T-helper 17 cell (primary cell): ENCODE data around the gene EREG. TPM values are rescaled to one million over a fixed set of nuclear protein-coding genes. Genes with fewer than 3 reads are reported as not detected.
"Not testable (repeated sequence)": the region's sequence is repeated elsewhere in the genome, so short reads cannot be mapped to it uniquely, and the experiment has no call there.

Source experiments
- ATAC-seq: fragments of 150-1000 bp; cut with Tn5 transposase; 2 replicates; pipeline ENCODE4 v1.10.0; 2021; ENCODE audit warnings: mild to moderate bottlenecking, moderate library complexity
- DNase-seq, 3 donors: peaks; one replicate each; pipeline versions ENCODE4 v3.0.0 to v3.0.0-alpha.2; 2020 to 2021
- H3K9me3 ChIP-seq: one replicate; pipeline ENCODE4 v1.7.0; 2013; ENCODE audit warnings: low read length, mild to moderate bottlenecking; ENCODE audit not compliant: control insufficient read depth, poor library complexity, severe bottlenecking
- H3K27ac Mint-ChIP-seq: one replicate; pipeline ENCODE4 v1.8.0; 2022; ENCODE audit warnings: mild to moderate bottlenecking, moderate library complexity, mixed read lengths
- H3K27me3 Mint-ChIP-seq: one replicate; pipeline ENCODE4 v1.8.0; 2022; ENCODE audit warnings: mixed read lengths
- H3K36me3 Mint-ChIP-seq: one replicate; pipeline ENCODE4 v1.8.0; 2022; ENCODE audit warnings: low read depth, mixed read lengths
- H3K4me1 Mint-ChIP-seq: one replicate; pipeline ENCODE4 v1.8.0; 2022; ENCODE audit warnings: mild to moderate bottlenecking, mixed read lengths
- H3K4me3 Mint-ChIP-seq: one replicate; pipeline ENCODE4 v1.8.0; 2022; ENCODE audit warnings: mild to moderate bottlenecking, moderate library complexity, mixed read lengths
- total RNA-seq, 4 donors: library from RNA in 2 of 4; stranded (reverse) in 2 of 4; gene quantifications; one replicate each; pipeline ENCODE4 v1.2.3 and lab custom pipeline; 2022 to 2026

The EREG gene
- total RNA-seq, 2 donors from 2014 or later: 1.1 to 6.2 TPM

DNA sequence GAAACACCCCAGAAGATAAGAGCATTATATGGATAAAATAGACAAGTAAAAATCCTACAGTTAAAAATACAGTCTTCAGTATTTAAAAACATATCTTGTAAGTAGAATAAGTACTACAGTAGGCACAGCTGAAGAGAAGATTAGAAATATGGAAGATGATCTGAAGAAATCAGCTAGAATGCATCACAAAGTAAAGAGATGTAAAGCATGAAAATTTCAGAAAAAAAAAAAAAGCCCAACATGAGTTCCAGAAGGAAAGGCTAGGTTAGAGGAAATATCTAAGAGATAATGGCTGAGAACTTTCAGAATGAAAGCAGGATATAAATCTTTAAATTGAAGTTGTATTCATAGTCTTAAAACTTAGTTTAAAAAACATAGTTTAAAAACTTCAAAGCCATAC lies 35.6 kb upstream of the EREG start:
- no peaks in the 10 kb centered on the region for H3K9me3 ChIP-seq
- DNase-seq (no peak), ATAC-seq (no peak)
- Mint-ChIP-seq H3K4me3 (no peak overlapping the region), H3K4me1 (no peaks in the 10 kb centered on the region), H3K36me3 (no peaks in the 10 kb centered on the region), H3K27ac (no peak overlapping the region), H3K27me3 (peaks cover 41% of the 10 kb centered on the region)

DNA sequence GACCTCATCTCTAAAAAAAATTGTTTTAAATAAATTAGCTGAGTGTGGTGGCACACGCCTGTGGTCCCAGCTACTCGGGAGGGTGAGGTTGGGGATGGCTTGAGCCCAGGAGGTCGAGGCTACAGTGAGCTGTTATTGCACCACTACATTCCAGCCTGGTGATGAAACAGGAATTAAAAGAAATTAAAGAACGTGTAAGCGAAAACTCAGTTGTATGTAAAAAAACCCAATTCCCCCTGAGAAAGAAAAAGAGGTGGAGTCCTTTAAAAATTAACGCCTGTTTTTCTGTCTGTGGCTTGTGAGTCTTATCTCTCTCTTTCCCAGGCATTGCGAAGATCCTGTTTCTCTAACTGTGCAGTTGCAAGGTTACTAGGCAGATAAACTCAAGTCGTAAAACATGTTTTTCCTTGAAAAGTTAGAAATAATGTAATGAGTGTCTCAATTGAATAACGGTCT lies 34.6 kb upstream of the EREG start:
- no peaks in the 10 kb centered on the region for H3K36me3 Mint-ChIP-seq
- H3K27ac Mint-ChIP-seq: peak overlapping the region; percentile 4
- ATAC-seq: no peak
- DNase-seq: no peak
- H3K27me3 Mint-ChIP-seq: peaks cover 44% of the 10 kb centered on the region
- H3K4me3 Mint-ChIP-seq: no peak overlapping the region
- no peaks in the 10 kb centered on the region for H3K9me3 ChIP-seq
- no peaks in the 10 kb centered on the region for H3K4me1 Mint-ChIP-seq

DNA sequence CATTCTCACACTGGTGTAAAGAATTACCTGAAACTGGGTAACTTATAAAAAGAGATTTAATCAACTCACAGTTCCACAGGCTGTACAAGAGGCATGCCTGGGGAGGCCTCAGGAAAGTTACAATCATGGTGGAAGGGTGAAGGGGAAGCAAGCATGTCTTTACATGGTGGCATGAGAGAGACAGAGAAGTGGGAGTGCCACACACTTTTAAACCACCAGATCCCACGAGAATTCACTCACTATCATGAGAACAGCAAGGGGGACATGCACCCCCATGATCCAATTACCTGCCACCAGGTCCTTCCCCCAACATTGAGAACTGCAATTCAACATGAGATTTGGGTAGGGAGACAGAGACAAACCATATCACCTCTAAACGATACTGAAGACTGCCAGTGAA lies 33.7 kb upstream of the EREG start:
- Mint-ChIP-seq H3K4me1 (no peaks in the 10 kb centered on the region), H3K27me3 (peaks cover 48% of the 10 kb centered on the region), H3K27ac (no peak overlapping the region), H3K4me3 (no peak overlapping the region), H3K36me3 (no peaks in the 10 kb centered on the region)
- ATAC-seq (no peak), DNase-seq (no peak)
- H3K9me3 ChIP-seq: no peaks in the 10 kb centered on the region

DNA sequence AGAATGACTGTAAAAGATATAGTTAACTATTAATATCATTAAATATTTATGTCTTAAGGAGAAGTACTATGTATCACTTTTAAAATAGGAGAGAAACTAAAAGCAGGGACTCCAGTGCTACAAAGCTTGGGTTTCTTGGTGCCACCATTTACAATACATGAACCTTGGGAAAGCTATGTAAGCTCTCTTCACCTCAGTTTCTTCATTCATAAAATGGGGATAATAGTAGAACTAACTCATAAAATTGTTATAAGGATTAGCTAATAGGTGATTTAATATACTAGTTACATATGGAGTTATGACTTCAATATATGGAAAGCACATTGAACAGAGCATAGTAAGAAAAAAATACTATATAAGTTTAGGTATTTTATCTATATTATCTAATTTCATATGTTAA lies 33.0 kb upstream of the EREG start:
- no peak for ATAC-seq
- Mint-ChIP-seq H3K4me1 (no peaks in the 10 kb centered on the region), H3K27ac (no peak overlapping the region), H3K4me3 (no peak overlapping the region), H3K27me3 (peaks cover 46% of the 10 kb centered on the region), H3K36me3 (no peaks in the 10 kb centered on the region)
- H3K9me3 ChIP-seq: no peaks in the 10 kb centered on the region
- DNase-seq: no peak

DNA sequence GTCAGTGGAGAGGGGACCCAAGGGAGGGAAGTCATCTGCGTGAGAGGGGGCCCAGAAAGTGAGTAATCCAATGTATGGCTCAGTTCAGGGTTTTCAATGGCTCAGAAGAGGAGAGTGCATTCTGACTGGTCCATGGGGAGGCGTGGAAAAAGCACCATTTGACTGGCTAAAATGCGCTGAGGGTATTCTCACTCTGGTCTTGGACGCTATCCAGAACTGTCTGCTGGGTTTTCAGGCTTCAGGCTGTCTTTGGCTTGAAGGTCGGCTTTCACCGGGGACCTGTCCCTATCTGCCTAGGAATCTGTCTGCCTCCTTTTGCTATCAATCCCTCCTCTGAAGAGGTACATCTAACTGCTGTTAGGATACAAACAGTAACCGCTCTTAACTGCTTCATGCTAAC lies 30.3 kb upstream of the EREG start:
- Mint-ChIP-seq H3K27ac (no peak overlapping the region), H3K27me3 (peaks cover 33% of the 10 kb centered on the region), H3K4me1 (no peaks in the 10 kb centered on the region), H3K36me3 (no peaks in the 10 kb centered on the region), H3K4me3 (no peak overlapping the region)
- H3K9me3 ChIP-seq: no peaks in the 10 kb centered on the region
- ATAC-seq: no peak
- no peak for DNase-seq

DNA sequence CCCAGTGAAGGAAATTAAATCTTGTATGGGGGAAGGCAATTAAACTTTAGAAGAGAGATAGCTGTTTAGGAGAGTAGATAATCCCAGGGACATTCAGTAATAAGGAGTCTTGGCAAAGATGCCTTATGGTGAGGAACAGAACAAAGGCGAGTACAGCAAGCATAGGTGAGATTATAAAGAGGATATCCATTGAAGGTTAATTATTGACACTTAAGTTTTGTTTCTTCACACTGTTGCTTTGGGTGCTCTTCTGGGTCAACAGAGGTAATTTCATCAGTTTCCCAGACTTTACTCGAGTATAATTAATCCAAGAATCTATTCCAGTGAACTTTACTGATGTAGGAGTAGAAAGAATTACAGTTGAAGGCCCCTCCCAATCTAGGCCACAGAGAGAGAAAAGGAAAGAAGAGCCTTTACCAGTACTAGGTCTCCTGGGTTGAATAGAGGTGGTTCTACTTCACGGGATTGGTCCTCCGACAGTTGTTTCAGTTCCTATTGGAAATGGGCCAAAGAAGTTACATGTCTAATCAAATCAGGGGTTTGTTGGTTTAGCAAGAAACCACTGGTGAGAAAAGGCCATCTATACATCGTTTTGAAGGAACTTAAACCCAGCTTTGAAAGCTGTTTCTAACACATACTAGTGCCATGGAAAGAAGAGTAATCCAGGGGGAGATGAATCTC lies 29.5 kb upstream of the EREG start:
- no peak overlapping the region for H3K4me3 Mint-ChIP-seq
- H3K27me3 Mint-ChIP-seq: peaks cover 31% of the 10 kb centered on the region
- no peaks in the 10 kb centered on the region for H3K9me3 ChIP-seq
- DNase-seq (no peak), ATAC-seq (no peak)
- H3K27ac Mint-ChIP-seq: no peak overlapping the region
- no peaks in the 10 kb centered on the region for H3K36me3 Mint-ChIP-seq
- no peaks in the 10 kb centered on the region for H3K4me1 Mint-ChIP-seq

DNA sequence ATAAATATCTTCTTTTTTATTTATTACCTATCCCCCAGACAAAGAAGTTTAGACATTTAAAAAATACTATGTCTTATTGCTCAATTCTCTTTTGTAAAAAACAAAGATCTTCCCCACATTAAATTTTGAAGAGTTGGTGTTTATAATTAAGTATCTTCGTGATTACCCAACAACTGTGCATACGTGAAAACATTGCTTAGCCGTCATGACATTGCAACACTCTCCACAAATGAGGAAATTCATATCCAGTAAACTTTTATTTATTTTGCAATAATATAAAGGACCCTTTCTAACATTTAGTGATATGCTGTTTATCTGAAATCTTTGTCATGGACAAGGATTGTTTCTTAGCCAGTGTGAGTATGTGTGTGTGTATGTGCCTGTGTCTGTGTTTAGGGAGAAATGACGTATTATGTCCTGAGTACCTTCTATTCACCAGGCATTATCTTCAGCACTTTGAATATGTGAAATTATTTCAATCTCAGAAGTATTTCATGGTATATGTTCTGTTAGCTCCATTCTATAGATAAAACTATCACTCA lies 26.1 kb upstream of the EREG start:
- Mint-ChIP-seq H3K36me3 (no peaks in the 10 kb centered on the region), H3K4me3 (no peak overlapping the region), H3K27ac (no peak overlapping the region), H3K4me1 (no peaks in the 10 kb centered on the region), H3K27me3 (peaks cover 18% of the 10 kb centered on the region)
- DNase-seq: no peak
- no peak for ATAC-seq
- peaks cover 2% of the 10 kb centered on the region for H3K9me3 ChIP-seq

DNA sequence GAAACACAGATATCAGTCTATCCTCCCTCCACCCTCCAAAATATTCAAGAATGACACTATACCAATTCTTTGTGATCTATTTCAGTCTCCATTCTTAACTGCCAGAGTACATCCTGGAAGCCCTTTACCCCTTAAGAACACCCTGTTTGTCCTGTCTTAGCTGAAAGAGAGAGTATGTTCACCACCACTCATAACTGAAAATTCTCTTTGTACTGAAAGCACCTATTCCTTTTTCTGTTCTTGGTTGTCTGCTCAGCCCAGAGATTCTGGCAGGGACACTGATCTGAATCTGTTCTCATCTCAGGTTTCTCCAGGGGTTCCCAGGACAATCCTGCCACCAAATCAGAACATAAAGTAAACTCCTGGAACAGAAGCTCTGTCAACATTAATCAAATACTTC lies 25.4 kb upstream of the EREG start:
- no peaks in the 10 kb centered on the region for H3K36me3 Mint-ChIP-seq

DNA sequence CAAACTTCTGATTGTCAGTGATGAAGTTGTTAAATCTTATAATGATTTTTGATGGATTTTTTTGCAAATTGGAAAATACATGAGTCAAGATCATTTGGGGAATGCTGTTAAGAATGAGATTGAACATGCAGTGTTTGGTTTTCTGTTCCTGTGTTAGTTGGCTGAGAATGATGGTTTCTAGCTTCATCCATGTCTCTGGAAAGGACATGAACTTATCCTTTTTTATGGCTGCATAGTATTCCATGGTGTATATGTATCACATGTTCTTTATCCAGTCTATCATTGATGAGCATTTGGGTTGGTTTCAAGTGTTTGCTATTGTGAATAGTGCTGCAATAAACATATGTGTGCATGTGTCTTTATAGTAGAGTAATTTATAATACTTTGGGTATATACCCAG lies 24.5 kb upstream of the EREG start:
- H3K27me3 Mint-ChIP-seq, DNase-seq, H3K27ac Mint-ChIP-seq, H3K4me1 Mint-ChIP-seq, H3K4me3 Mint-ChIP-seq, H3K36me3 Mint-ChIP-seq, H3K9me3 ChIP-seq, ATAC-seq: not testable (repeated sequence)

More for the DNA sequence above, 25.4 kb upstream of the EREG start:
- H3K27ac Mint-ChIP-seq: no peak overlapping the region
- H3K9me3 ChIP-seq: peaks cover 5% of the 10 kb centered on the region
- ATAC-seq: no peak
- H3K27me3 Mint-ChIP-seq: peaks cover 11% of the 10 kb centered on the region
- no peaks in the 10 kb centered on the region for H3K4me1 Mint-ChIP-seq
- H3K4me3 Mint-ChIP-seq: no peak overlapping the region
- DNase-seq: no peak

DNA sequence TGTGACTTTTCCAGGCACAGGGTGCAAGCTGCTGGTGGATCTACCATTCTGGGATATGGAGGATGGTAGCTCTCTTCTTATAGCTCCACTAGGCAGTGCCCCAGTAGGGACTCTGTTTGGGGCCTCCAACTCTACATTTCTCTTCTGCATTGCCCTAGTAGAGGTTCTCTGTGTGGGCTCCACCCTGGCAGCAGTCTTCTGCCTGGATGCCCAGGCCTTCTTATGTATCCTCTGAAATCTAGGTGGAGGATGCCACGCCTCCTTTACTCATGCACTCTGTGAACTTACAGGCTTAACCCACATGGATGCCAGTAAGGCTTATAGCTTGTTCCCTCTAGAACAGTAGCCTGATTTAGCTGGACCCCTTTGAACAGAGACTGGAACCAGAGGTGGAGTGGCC lies 20.9 kb upstream of the EREG start:
- no peak overlapping the region for H3K4me3 Mint-ChIP-seq

DNA sequence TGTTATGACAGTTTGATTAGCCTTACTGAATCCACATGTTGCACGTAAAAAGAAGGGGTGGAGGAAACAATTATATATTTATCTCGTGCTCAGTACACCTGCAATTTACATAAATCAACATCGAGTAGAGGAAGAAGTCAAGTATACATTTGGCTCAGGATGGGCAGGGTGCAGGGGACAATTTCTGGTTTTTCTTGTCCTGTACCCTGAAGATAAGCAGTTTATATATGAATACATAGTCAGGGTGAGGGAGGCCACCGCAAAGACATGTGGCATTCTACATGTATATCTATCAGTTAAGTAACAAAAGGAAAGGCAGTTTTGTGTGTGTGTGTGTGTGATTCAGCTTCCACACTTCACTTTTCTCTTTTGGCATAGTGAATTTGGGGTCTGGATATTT lies 11.1 kb upstream of the EREG start:
- no peaks in the 10 kb centered on the region for H3K36me3 Mint-ChIP-seq
- H3K27me3 Mint-ChIP-seq: peaks cover 30% of the 10 kb centered on the region
- no peak overlapping the region for H3K27ac Mint-ChIP-seq
- no peak for ATAC-seq
- DNase-seq: no peak
- H3K4me3 Mint-ChIP-seq: no peak overlapping the region
- H3K4me1 Mint-ChIP-seq: peaks cover 7% of the 10 kb centered on the region
- H3K9me3 ChIP-seq: no peaks in the 10 kb centered on the region

More for the DNA sequence above, 20.9 kb upstream of the EREG start:
- Mint-ChIP-seq H3K36me3 (no peaks in the 10 kb centered on the region), H3K4me1 (no peaks in the 10 kb centered on the region), H3K27ac (no peak overlapping the region), H3K27me3 (peaks cover 5% of the 10 kb centered on the region)
- DNase-seq (no peak), ATAC-seq (no peak)
- H3K9me3 ChIP-seq: peaks cover 5% of the 10 kb centered on the region

DNA sequence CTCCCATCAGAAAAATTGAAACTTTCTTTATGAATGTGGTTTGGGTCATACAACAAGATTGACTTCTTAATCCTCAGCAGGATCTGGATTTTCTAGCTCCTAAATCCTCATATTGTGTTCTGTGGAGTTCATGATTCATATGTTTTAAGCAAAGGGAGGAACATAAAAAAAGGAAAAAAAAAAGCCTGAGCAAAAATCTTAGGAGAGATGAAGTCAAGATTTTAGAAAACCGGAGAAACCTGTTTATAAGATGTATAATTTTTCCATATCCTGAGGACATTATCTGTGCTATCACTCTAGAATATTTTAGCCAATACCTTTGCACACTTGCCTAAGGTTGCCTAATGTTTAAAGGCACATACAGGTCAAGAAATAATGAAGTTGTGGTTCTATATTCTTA lies 7.0 kb upstream of the EREG start:
- H3K9me3 ChIP-seq: no peaks in the 10 kb centered on the region
- peaks cover 7% of the 10 kb centered on the region for H3K4me1 Mint-ChIP-seq
- H3K36me3 Mint-ChIP-seq: no peaks in the 10 kb centered on the region

DNA sequence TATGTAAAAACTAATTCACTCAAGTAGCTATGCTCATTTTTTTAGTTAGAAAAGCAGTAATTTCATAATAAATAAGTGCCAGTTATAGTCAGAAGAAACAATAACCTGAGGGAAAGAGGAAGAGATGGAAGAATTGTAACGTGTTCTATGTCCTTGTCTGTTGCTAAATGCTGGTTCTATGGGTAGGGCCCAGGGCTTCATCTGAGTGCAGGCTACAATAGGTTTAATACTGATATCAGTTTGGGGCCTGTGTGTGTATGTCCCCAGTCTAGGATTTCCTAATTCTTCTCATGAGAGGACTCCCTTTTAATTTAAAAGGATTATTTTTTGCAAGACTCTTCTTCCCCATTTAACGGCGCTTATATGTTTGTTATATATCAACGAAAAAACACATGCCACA lies 3.3 kb upstream of the EREG start:
- Mint-ChIP-seq H3K4me1 (peaks cover 15% of the 10 kb centered on the region), H3K27me3 (peaks cover 51% of the 10 kb centered on the region), H3K36me3 (no peaks in the 10 kb centered on the region), H3K4me3 (no peak overlapping the region), H3K27ac (no peak overlapping the region)
- ATAC-seq: no peak
- no peak for DNase-seq
- no peaks in the 10 kb centered on the region for H3K9me3 ChIP-seq

More for the DNA sequence above, 7.0 kb upstream of the EREG start:
- Mint-ChIP-seq H3K27ac (no peak overlapping the region), H3K4me3 (no peak overlapping the region), H3K27me3 (peaks cover 41% of the 10 kb centered on the region)
- DNase-seq (no peak), ATAC-seq (no peak)

DNA sequence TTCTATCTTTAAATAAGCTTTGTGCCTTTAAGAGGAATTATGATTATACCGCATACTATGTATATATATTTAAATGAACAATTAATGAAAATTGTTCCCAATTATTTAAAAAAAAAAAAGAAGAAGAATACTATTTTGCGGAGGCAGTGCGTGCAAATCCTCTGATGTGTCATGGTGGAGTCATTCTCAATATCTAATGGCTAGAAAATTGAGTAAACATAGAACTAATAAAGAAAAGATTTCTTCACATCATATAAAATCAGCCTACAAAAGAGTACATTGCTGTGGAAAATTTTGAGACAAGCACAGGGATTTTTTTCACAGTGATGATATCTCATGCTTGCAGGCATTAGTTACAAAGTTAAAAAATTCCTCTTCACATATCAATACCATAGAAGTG lies 2.6 kb upstream of the EREG start:
- ATAC-seq (no peak), DNase-seq (no peak)
- H3K36me3 Mint-ChIP-seq: no peaks in the 10 kb centered on the region
- peaks cover 15% of the 10 kb centered on the region for H3K4me1 Mint-ChIP-seq
- no peak overlapping the region for H3K27ac Mint-ChIP-seq
- no peaks in the 10 kb centered on the region for H3K9me3 ChIP-seq
- H3K4me3 Mint-ChIP-seq: no peak overlapping the region
- peaks cover 53% of the 10 kb centered on the region for H3K27me3 Mint-ChIP-seq
